ENCODE data around the gene FOXL1. TPM values are rescaled to one million over a fixed set of nuclear protein-coding genes. Genes with fewer than 3 reads are reported as not detected.

The FOXL1 gene
- total RNA-seq, 1 experiment from 2014 or later = 7.5 TPM

DNA sequence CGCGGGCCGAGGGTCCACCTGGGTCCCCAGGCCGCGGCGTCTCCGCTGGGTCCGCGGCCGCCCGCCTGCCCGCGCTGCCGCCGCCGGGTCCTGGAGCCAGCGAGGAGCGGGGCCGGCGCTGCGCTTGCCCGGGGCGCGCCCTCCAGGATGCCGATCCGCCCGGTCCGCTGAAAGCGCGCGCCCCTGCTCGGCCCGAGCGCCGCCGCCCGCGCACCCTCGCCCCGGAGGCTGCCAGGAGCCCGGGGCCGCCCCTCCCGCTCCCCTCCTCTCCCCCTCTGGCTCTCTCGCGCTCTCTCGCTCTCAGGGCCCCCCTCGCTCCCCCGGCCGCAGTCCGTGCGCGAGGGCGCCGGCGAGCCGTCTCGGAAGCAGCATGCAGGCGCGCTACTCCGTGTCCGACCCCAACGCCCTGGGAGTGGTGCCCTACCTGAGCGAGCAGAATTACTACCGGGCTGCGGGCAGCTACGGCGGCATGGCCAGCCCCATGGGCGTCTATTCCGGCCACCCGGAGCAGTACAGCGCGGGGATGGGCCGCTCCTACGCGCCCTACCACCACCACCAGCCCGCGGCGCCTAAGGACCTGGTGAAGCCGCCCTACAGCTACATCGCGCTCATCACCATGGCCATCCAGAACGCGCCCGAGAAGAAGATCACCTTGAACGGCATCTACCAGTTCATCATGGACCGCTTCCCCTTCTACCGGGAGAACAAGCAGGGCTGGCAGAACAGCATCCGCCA, 11.2 kb upstream of the FOXL1 start:
- no TSS peak for BruUV-seq (replicated peaks)
- Histone ChIP-seq H3K9me2 (ENCODE audit: insufficient read depth) (no peaks in the 10 kb centered on the region), H3K36me3 (ENCODE audit: control insufficient read depth in 1 of 2, insufficient read depth in 2 of 2, low read length in 2 of 2) (no peaks in the 10 kb centered on the region), H3K4me2 (ENCODE audit: low read length) (no peak overlapping the region), H3K9me3 (ENCODE audit: control insufficient read depth in 1 of 2, insufficient read depth in 1 of 2, low read depth in 1 of 2, low read length in 2 of 2) (no peaks in the 10 kb centered on the region), H3K4me1 (ENCODE audit: control insufficient read depth in 1 of 2, insufficient read depth in 2 of 2, low read length in 2 of 2) (peaks cover 9 to 14% of the 10 kb centered on the region in 2 experiments), H3K79me2 (ENCODE audit: insufficient read depth, low read length) (no peaks in the 10 kb centered on the region), H4K20me1 (ENCODE audit: insufficient read depth) (no peaks in the 10 kb centered on the region), H3K27me3 (ENCODE audit: insufficient read depth, low read length) (0 out of 2 replicates have a peak, but pooled peaks cover 5% of the 10 kb centered on the region), H3K4me3 (replicated peaks in 1 of 2; ENCODE audit: low read depth in 1 of 2, low read length in 2 of 2) (no peak overlapping the region), H2AFZ (ENCODE audit: low read depth, low read length, poor library complexity, severe bottlenecking) (no peak overlapping the region), H3K9ac (ENCODE audit: low read length) (no peak overlapping the region), H3K27ac (ENCODE audit: low read depth, low read length) (no peak overlapping the region)
- ChIA-PET CTCF (no interaction called here), POLR2A (no interaction called here), RAD21 (ENCODE audit: low non-redundant PET in 1 of 2, low total read pairs in 2 of 2, uncharacterized antibody in 2 of 2, unreplicated experiment in 2 of 2) (no interaction called here)
- intact Hi-C loops (cut with micrococcal nuclease) = no loop called here
- DNase-seq (ENCODE audit: low read depth, low spot score) (no peak), ATAC-seq (no peak)
- no peak for TF ChIP-seq EZH2phosphoT487 (IDR thresholded peaks at IDR 0.05; ENCODE audit: borderline replicate concordance)
- TF ChIP-seq CEBPB (IDR thresholded peaks at IDR 0.05; ENCODE audit: low read depth) = no peak
- no peak for TF ChIP-seq SP1 (IDR thresholded peaks at IDR 0.05; ENCODE audit: low read depth)
- no peak for TF ChIP-seq TCF7L2 (IDR thresholded peaks at IDR 0.05; ENCODE audit: borderline replicate concordance, extremely low read depth, insufficient read depth, insufficient read length)
- no peak for TF ChIP-seq EGR1 (IDR thresholded peaks at IDR 0.05; ENCODE audit: low read depth)
- TF ChIP-seq RAD21 (IDR thresholded peaks at IDR 0.05; ENCODE audit: low read depth) = no peak
- no peak for TF ChIP-seq POLR2A (IDR thresholded peaks at IDR 0.05; ENCODE audit: borderline replicate concordance, extremely low read depth, insufficient read depth, insufficient read length)
- TF ChIP-seq, protein P1, sequence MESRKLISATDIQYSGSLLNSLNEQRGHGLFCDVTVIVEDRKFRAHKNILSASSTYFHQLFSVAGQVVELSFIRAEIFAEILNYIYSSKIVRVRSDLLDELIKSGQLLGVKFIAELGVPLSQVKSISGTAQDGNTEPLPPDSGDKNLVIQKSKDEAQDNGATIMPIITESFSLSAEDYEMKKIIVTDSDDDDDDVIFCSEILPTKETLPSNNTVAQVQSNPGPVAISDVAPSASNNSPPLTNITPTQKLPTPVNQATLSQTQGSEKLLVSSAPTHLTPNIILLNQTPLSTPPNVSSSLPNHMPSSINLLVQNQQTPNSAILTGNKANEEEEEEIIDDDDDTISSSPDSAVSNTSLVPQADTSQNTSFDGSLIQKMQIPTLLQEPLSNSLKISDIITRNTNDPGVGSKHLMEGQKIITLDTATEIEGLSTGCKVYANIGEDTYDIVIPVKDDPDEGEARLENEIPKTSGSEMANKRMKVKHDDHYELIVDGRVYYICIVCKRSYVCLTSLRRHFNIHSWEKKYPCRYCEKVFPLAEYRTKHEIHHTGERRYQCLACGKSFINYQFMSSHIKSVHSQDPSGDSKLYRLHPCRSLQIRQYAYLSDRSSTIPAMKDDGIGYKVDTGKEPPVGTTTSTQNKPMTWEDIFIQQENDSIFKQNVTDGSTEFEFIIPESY (IDR thresholded peaks at IDR 0.05; ENCODE audit: extremely low read depth, insufficient replicate concordance, low read length) = no peak
- no peak for TF ChIP-seq CBX3 (IDR thresholded peaks at IDR 0.05; ENCODE audit: low read depth)

Data from HCT116 (cell line).